ENCODE results near the gene YIPF2.
A peak's percentile ranks its signal among the peaks of the same experiment; 100 is the strongest.

The YIPF2 gene

DNA sequence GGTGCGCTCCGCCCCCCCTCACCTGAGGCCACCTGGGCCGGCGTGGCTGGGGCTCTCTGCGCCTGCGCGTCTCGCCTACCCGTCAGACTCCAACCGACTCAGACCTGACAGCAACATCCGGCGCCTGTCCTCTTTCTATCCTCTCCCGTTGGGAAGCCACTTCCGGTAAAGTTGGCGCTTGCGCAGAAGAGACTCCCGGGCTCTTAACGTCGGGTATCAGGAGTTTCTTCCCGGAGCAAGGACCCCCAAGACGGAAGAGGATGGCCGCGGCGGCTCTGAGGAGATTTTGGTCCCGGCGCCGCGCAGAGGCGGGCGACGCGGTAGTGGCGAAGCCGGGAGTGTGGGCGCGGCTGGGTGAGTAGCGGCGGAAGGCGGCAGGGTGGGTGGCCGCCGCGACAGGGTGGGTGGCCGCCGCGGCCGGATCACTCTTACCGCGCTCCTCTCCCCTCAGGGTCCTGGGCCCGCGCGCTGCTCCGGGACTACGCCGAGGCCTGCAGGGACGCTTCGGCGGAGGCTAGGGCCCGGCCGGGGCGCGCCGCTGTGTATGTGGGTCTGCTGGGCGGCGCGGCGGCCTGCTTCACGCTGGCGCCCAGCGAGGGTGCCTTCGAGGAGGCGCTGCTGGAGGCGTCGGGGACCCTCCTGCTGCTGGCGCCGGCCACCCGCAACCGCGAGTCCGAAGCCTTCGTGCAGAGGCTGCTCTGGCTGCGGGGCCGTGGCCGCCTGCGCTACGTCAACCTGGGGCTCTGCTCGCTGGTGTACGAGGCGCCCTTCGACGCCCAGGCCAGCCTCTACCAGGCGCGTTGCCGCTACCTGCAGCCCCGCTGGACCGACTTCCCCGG is at the start of gene YIPF2, which contains the start of gene TIMM29:
YIPF2 (minus strand) TSS at position 77 of the 839 bp plus-strand sequence. CDS start 229 bp downstream, outside the sequence.
TIMM29 (plus strand) TSS at position 249 of the 839 bp plus-strand sequence; CDS start at position 261, 12 bp downstream.
- TF ChIP-seq, protein P1, sequence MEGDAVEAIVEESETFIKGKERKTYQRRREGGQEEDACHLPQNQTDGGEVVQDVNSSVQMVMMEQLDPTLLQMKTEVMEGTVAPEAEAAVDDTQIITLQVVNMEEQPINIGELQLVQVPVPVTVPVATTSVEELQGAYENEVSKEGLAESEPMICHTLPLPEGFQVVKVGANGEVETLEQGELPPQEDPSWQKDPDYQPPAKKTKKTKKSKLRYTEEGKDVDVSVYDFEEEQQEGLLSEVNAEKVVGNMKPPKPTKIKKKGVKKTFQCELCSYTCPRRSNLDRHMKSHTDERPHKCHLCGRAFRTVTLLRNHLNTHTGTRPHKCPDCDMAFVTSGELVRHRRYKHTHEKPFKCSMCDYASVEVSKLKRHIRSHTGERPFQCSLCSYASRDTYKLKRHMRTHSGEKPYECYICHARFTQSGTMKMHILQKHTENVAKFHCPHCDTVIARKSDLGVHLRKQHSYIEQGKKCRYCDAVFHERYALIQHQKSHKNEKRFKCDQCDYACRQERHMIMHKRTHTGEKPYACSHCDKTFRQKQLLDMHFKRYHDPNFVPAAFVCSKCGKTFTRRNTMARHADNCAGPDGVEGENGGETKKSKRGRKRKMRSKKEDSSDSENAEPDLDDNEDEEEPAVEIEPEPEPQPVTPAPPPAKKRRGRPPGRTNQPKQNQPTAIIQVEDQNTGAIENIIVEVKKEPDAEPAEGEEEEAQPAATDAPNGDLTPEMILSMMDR (IDR thresholded peaks at IDR 0.05; ENCODE audit: extremely low read depth, missing control alignments): no peak
- DNase-seq (ENCODE audit: low spot score): peak; percentile 98

DNA sequence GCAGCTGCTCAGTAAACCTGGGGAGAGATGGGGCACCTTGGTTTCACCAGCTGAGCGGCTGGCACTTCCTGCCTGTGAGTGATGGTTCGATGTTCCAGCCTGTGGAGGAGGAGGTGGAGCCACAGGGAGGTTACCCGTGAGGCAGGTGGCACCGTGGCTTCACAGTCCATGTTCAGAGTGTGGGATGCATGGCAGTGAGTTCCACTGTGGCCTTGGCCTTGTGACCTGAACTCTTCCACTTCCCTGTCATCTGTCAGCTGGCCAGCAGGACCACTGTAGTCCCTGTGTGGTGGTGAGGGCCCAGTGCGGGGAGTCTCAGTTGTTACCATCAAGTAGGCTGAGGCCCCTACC is 49.3 kb upstream of the YIPF2 start:
- TF ChIP-seq, protein P1 (IDR thresholded peaks at IDR 0.05; ENCODE audit: extremely low read depth, missing control alignments): no peak
- no peak for DNase-seq (ENCODE audit: low spot score)

GRCh38 chr19:10976131-10976892 is 47.9 kb upstream of the YIPF2 start:
- TF ChIP-seq, protein P1 (IDR thresholded peaks at IDR 0.05; ENCODE audit: extremely low read depth, missing control alignments): no peak
- DNase-seq (ENCODE audit: low spot score): no peak

- no peak for DNase-seq (ENCODE audit: low spot score)
Observed at GRCh38 chr19:10975374-10976130, 47.1 kb upstream of the YIPF2 start.

GRCh38 chr19:10971107-10971726 is 42.8 kb upstream of the YIPF2 start:
- TF ChIP-seq, protein P1 (IDR thresholded peaks at IDR 0.05; ENCODE audit: extremely low read depth, missing control alignments): no peak
- DNase-seq (ENCODE audit: low spot score): no peak

More at GRCh38 chr19:10975374-10976130, 47.1 kb upstream of the YIPF2 start:
- TF ChIP-seq, protein P1 (IDR thresholded peaks at IDR 0.05; ENCODE audit: extremely low read depth, missing control alignments): no peak

- TF ChIP-seq, protein P1 (IDR thresholded peaks at IDR 0.05; ENCODE audit: extremely low read depth, missing control alignments): no peak
- no peak for DNase-seq (ENCODE audit: low spot score)
Observed at GRCh38 chr19:10968527-10969135, 40.2 kb upstream of the YIPF2 start.
